Neural progenitor cell (in vitro differentiated cells): Measurements from ENCODE around the gene SMIM10L1.

Experiments used
- CTCF ChIP-seq: fragments of 200-600 bp; sonication (generic); IDR thresholded peaks from 2 replicates; pipeline ENCODE4 v1.5.1; 2017; ENCODE audit warnings: antibody characterized with exemption, mild to moderate bottlenecking
- EZH2phosphoT487 ChIP-seq: fragments of 200-600 bp; sonication (generic); IDR thresholded peaks from 2 replicates; pipeline ENCODE4 v1.6.1; 2017; ENCODE audit warnings: antibody characterized with exemption

- no peak for TF ChIP-seq EZH2phosphoT487
- no peak for TF ChIP-seq CTCF
Observed at GRCh38 chr12:11162502-11162901, 8.5 kb upstream of the SMIM10L1 start.
